Neural cell (in vitro differentiated cells): ENCODE results near the gene PTGIS. TPM values are rescaled to one million over a fixed set of nuclear protein-coding genes. Genes with fewer than 3 reads are reported as not detected.
A peak's percentile ranks its signal among the peaks of the same experiment; 100 is the strongest.
"Not testable (repeated sequence)": the region's sequence is repeated elsewhere in the genome, so short reads cannot be mapped to it uniquely, and the experiment has no call there.

Experiments
- H2AFZ ChIP-seq: fragments of 200-600, 300-800 bp; sonication (generic), shearing (Covaris generic); 2 replicates; pipeline ENCODE4 v1.6.0; 2014; ENCODE audit warnings: low read depth, mild to moderate bottlenecking, antibody characterized with exemption, low read length, moderate library complexity
- H3F3A ChIP-seq: fragments of 200-600 bp; shearing (Covaris generic); 2 replicates; pipeline ENCODE4 v1.6.1; 2016; ENCODE audit warnings: mild to moderate bottlenecking, moderate library complexity, mixed read lengths, antibody characterized with exemption, low read length; ENCODE audit not compliant: insufficient read depth, poor library complexity, severe bottlenecking
- H3K27ac ChIP-seq: fragments of 200-600, 300-800 bp; sonication (generic), shearing (Covaris generic); 2 replicates; pipeline ENCODE4 v1.5.1; 2014; ENCODE audit warnings: mild to moderate bottlenecking, low read length, moderate library complexity
- H3K27me3 ChIP-seq: fragments of 300-800, 200-600 bp; sonication (generic), shearing (Covaris generic); 2 replicates; pipeline ENCODE4 v1.6.0; 2014; ENCODE audit warnings: mild to moderate bottlenecking, low read depth, low read length, moderate library complexity; ENCODE audit not compliant: insufficient read depth
- H3K36me3 ChIP-seq: fragments of 300-800, 200-600 bp; sonication (generic), shearing (Covaris generic); 2 replicates; pipeline ENCODE4 v1.5.1; 2014; ENCODE audit warnings: mild to moderate bottlenecking, antibody characterized with exemption, low read length, moderate library complexity; ENCODE audit not compliant: insufficient read depth
- H3K4me2 ChIP-seq: fragments of 300-800, 200-600 bp; sonication (generic), shearing (Covaris generic); 2 replicates; pipeline ENCODE4 v1.6.0; 2014; ENCODE audit warnings: mild to moderate bottlenecking, low read length
- H3K4me3 ChIP-seq: fragments of 300-800, 200-600 bp; sonication (generic), shearing (Covaris generic); 2 replicates; pipeline ENCODE4 v1.5.1; 2014; ENCODE audit warnings: mild to moderate bottlenecking, low read length, moderate library complexity
- H3K79me2 ChIP-seq: fragments of 200-600 bp; shearing (Covaris generic); replicated peaks from 2 replicates; pipeline ENCODE4 v1.6.0; 2014; ENCODE audit warnings: mild to moderate bottlenecking, low read length, moderate library complexity; ENCODE audit not compliant: insufficient read depth
- H3K9ac ChIP-seq: fragments of 300-800, 200-600 bp; sonication (generic), shearing (Covaris generic); 2 replicates; pipeline ENCODE4 v1.6.1; 2016; ENCODE audit warnings: mild to moderate bottlenecking, low read length, mixed read lengths
- H3K9me2 ChIP-seq: fragments of 200-600 bp; shearing (Covaris generic); 2 replicates; pipeline ENCODE4 v1.6.1; 2016; ENCODE audit warnings: mild to moderate bottlenecking, low read length, mixed read lengths; ENCODE audit not compliant: insufficient read depth
- H3K9me3 ChIP-seq: fragments of 200-600, 300-800 bp; sonication (generic), shearing (Covaris generic); 2 replicates; pipeline ENCODE4 v1.6.1; 2016; ENCODE audit warnings: mild to moderate bottlenecking, mixed run types, low read length, moderate library complexity, mixed read lengths
- H4K20me1 ChIP-seq: fragments of 200-600 bp; shearing (Covaris generic); 2 replicates; pipeline ENCODE4 v1.6.1; 2016; ENCODE audit warnings: mild to moderate bottlenecking, mixed run types; ENCODE audit not compliant: insufficient read depth
- EP300 ChIP-seq: fragments of 450-650 bp; conservative IDR thresholded peaks from 2 replicates; pipeline ENCODE4 v1.6.1; 2014; ENCODE audit warnings: antibody characterized with exemption, mild to moderate bottlenecking, moderate library complexity; ENCODE audit not compliant: poor library complexity, severe bottlenecking
- EZH2 ChIP-seq: fragments of 200-600, 300-800 bp; shearing (Covaris generic), sonication (generic); IDR thresholded peaks from 2 replicates; pipeline ENCODE4 v1.6.1; 2014; ENCODE audit warnings: antibody characterized with exemption, low read length, borderline replicate concordance, mild to moderate bottlenecking; ENCODE audit not compliant: insufficient read depth, poor library complexity, severe bottlenecking
- POLR2AphosphoS5 ChIP-seq: IDR thresholded peaks from 2 replicates; pipeline ENCODE4 v1.6.1; 2012
- RAD21 ChIP-seq: fragments of 450-650 bp; conservative IDR thresholded peaks from 2 replicates; pipeline ENCODE4 v1.6.1; 2014; ENCODE audit warnings: antibody characterized with exemption, mild to moderate bottlenecking, moderate library complexity
- TAF1 ChIP-seq: IDR thresholded peaks from 2 replicates; pipeline ENCODE4 v1.6.1; 2012; ENCODE audit warnings: low read depth
- polyA minus RNA-seq: library from RNA; depleted of rRNA, polyadenylated mRNA; stranded (reverse); fragments of >200 nt; gene quantifications from 2 replicates; pipeline ENCODE4 v1.2.3, GENCODE V29; 2014
- polyA plus RNA-seq: library from polyadenylated mRNA; depleted of rRNA; stranded (reverse); fragments of >200 nt; gene quantifications from 2 replicates; pipeline ENCODE4 v1.2.3, GENCODE V29; 2014
- TF ChIP-seq, protein P1 (sequence below): IDR thresholded peaks from 2 replicates; pipeline ENCODE4 v1.6.1; 2012; ENCODE audit warnings: borderline replicate concordance
- TF ChIP-seq, protein P2 (sequence below): fragments of 450-650 bp; IDR thresholded peaks from 2 replicates; pipeline ENCODE4 v1.5.1; 2014; ENCODE audit warnings: antibody characterized with exemption, mild to moderate bottlenecking, moderate library complexity; ENCODE audit not compliant: poor library complexity, severe bottlenecking

Gene PTGIS
- polyA plus RNA-seq (3.0 and 3.2 TPM in 2 replicates), polyA minus RNA-seq (6.9 and 8.8 TPM in 2 replicates)

GRCh38 chr20:49567421-49568277, at the start of gene PTGIS:
PTGIS (minus strand) TSS chr20:49568137; CDS start chr20:49568116, 21 bp downstream.
- TF ChIP-seq EP300 (no peak), POLR2AphosphoS5 (no peak), RAD21 (no peak), TAF1 (peak; percentile 32), EZH2 (no peak)
- TF ChIP-seq, protein P1, sequence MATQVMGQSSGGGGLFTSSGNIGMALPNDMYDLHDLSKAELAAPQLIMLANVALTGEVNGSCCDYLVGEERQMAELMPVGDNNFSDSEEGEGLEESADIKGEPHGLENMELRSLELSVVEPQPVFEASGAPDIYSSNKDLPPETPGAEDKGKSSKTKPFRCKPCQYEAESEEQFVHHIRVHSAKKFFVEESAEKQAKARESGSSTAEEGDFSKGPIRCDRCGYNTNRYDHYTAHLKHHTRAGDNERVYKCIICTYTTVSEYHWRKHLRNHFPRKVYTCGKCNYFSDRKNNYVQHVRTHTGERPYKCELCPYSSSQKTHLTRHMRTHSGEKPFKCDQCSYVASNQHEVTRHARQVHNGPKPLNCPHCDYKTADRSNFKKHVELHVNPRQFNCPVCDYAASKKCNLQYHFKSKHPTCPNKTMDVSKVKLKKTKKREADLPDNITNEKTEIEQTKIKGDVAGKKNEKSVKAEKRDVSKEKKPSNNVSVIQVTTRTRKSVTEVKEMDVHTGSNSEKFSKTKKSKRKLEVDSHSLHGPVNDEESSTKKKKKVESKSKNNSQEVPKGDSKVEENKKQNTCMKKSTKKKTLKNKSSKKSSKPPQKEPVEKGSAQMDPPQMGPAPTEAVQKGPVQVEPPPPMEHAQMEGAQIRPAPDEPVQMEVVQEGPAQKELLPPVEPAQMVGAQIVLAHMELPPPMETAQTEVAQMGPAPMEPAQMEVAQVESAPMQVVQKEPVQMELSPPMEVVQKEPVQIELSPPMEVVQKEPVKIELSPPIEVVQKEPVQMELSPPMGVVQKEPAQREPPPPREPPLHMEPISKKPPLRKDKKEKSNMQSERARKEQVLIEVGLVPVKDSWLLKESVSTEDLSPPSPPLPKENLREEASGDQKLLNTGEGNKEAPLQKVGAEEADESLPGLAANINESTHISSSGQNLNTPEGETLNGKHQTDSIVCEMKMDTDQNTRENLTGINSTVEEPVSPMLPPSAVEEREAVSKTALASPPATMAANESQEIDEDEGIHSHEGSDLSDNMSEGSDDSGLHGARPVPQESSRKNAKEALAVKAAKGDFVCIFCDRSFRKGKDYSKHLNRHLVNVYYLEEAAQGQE = no peak
- TF ChIP-seq, protein P2, sequence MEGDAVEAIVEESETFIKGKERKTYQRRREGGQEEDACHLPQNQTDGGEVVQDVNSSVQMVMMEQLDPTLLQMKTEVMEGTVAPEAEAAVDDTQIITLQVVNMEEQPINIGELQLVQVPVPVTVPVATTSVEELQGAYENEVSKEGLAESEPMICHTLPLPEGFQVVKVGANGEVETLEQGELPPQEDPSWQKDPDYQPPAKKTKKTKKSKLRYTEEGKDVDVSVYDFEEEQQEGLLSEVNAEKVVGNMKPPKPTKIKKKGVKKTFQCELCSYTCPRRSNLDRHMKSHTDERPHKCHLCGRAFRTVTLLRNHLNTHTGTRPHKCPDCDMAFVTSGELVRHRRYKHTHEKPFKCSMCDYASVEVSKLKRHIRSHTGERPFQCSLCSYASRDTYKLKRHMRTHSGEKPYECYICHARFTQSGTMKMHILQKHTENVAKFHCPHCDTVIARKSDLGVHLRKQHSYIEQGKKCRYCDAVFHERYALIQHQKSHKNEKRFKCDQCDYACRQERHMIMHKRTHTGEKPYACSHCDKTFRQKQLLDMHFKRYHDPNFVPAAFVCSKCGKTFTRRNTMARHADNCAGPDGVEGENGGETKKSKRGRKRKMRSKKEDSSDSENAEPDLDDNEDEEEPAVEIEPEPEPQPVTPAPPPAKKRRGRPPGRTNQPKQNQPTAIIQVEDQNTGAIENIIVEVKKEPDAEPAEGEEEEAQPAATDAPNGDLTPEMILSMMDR = no peak
- Histone ChIP-seq H3K9me2 (no peaks in the 10 kb centered on the region), H3K9me3 (no peaks in the 10 kb centered on the region), H3K36me3 (no peaks in the 10 kb centered on the region), H3K9ac (peak within 1 kb of the TSS; percentile 72), H2AFZ (peak within 1 kb of the TSS; percentile 72), H3K79me2 (no peaks in the 10 kb centered on the region), H3K27me3 (no peaks in the 10 kb centered on the region), H3F3A (no peaks in the 10 kb centered on the region), H3K4me3 (peak within 1 kb of the TSS; percentile 77), H3K4me2 (peak within 1 kb of the TSS; percentile 39), H3K27ac (no peak within 1 kb of the TSS), H4K20me1 (no peaks in the 10 kb centered on the region)

DNA sequence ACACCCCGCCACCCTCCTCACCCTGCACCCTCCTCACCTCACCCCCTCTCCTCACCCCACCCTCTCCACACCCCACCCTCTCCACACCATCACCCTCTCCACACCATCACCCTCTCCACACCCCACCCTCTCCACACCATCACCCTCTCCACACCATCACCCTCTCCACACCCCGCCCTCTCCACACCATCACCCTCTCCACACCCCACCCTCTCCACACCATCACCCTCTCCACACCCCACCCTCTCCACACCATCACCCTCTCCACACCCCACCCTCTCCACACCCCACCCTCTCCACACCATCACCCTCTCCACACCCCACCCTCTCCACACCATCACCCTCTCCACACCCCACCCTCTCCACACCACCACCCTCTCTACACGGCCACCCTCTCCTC, 49.5 kb upstream of the PTGIS start:
- H3K27ac ChIP-seq, H3K4me3 ChIP-seq, H3K9me3 ChIP-seq, H3F3A ChIP-seq, H2AFZ ChIP-seq, H3K36me3 ChIP-seq, H4K20me1 ChIP-seq, H3K4me2 ChIP-seq, H3K9ac ChIP-seq, H3K79me2 ChIP-seq, H3K9me2 ChIP-seq, H3K27me3 ChIP-seq: not testable (repeated sequence)
